CD4-positive, alpha-beta T cell (primary cell): ENCODE data around the gene KCNK13. TPM values are rescaled to one million over a fixed set of nuclear protein-coding genes. Genes with fewer than 3 reads are reported as not detected.

ENCODE experiments used
- ATAC-seq: fragments of 200-7000 bp; cut with Tn5 transposase; one replicate; pipeline ENCODE4 v1.10.0; 2022; ENCODE audit warnings: mild to moderate bottlenecking; ENCODE audit not compliant: poor library complexity
- CTCF ChIA-PET: fragments of 350-600 bp; sonication (Branson Sonifier 250); formaldehyde crosslinking; loops from one replicate; lab custom pipeline; 2021; ENCODE audit warnings: antibody characterized with exemption, inconsistent platforms; lab: Charles Lee
- POLR2A ChIA-PET: fragments of 350-600 bp; sonication (Branson Sonifier 250); formaldehyde crosslinking; loops from one replicate; lab custom pipeline; 2021; ENCODE audit warnings: antibody characterized with exemption, inconsistent platforms; lab: Charles Lee
- DNase-seq, 14 experiments: peaks; one replicate each; pipeline ENCODE4 v3.0.0-alpha.2; 2013 to 2020; ENCODE audit warnings: mixed read lengths in 2 of 14
- H3K27ac ChIP-seq, 2 donors: one replicate each; pipeline versions ENCODE4 v1.5.1 to v1.7.0; 2013; ENCODE audit warnings: low read length in 2 of 2, low read depth in 1 of 2, mild to moderate bottlenecking in 1 of 2
- H3K27me3 ChIP-seq, 2 experiments: 1 replicate in 1 of 2; 2 replicates in 1 of 2; pipeline versions ENCODE4 v1.6.1 to v1.7.0; 2013; ENCODE audit warnings: low read length in 2 of 2, control low read depth in 1 of 2, mild to moderate bottlenecking in 1 of 2, moderate library complexity in 1 of 2; ENCODE audit not compliant: insufficient read depth in 2 of 2, control insufficient read depth in 1 of 2
- H3K36me3 ChIP-seq: one replicate; pipeline ENCODE4 v1.6.1; 2013; ENCODE audit warnings: low read length, control low read depth; ENCODE audit not compliant: insufficient read depth
- H3K4me1 ChIP-seq: one replicate; pipeline ENCODE4 v1.6.1; 2013; ENCODE audit warnings: low read length, control low read depth; ENCODE audit not compliant: insufficient read depth
- H3K4me3 ChIP-seq: one replicate; pipeline ENCODE4 v1.5.1; 2013; ENCODE audit warnings: mild to moderate bottlenecking, low read length, moderate library complexity
- H3K9me3 ChIP-seq, 2 experiments: 1 replicate in 1 of 2; 2 replicates in 1 of 2; pipeline versions ENCODE4 v1.6.1 to v1.7.0; 2013; ENCODE audit warnings: low read length in 2 of 2, mild to moderate bottlenecking in 2 of 2, control low read depth in 1 of 2, moderate library complexity in 1 of 2; ENCODE audit not compliant: control insufficient read depth in 1 of 2, insufficient read depth in 1 of 2
- H3K27ac Mint-ChIP-seq: one replicate; pipeline ENCODE4 v1.8.0; 2020; ENCODE audit warnings: mixed read lengths
- H3K27me3 Mint-ChIP-seq: one replicate; pipeline ENCODE4 v1.8.0; 2021; ENCODE audit warnings: mixed read lengths
- H3K36me3 Mint-ChIP-seq: one replicate; pipeline ENCODE4 v1.8.0; 2021; ENCODE audit warnings: low read depth, mixed read lengths
- H3K4me1 Mint-ChIP-seq: one replicate; pipeline ENCODE4 v1.8.0; 2021; ENCODE audit warnings: low read depth, mixed read lengths
- H3K4me3 Mint-ChIP-seq: one replicate; pipeline ENCODE4 v1.8.0; 2020; ENCODE audit warnings: mild to moderate bottlenecking, mixed read lengths
- H3K9me3 Mint-ChIP-seq: one replicate; pipeline ENCODE4 v1.8.0; 2020; ENCODE audit warnings: mixed read lengths
- CTCF ChIP-seq: fragments of 200-600 bp; IDR thresholded peaks from one replicate; pipeline ENCODE4 v1.8.0; 2022; ENCODE audit warnings: antibody characterized with exemption, mild to moderate bottlenecking
- intact Hi-C, 2 experiments: fragments of 100-400 bp; cut with DNase I in 1 of 2; cut with micrococcal nuclease in 1 of 2; formaldehyde crosslinking; loops; one replicate each; pipeline versions ENCODE4 v1.15.1 to v1.9.0; 2023 to 2025; cut with DNase I, micrococcal nuclease
- total RNA-seq, 174 experiments: library from RNA in 2 of 174; stranded (reverse) in 2 of 174; gene quantifications; one replicate each; pipeline ENCODE4 v1.2.3 and lab custom pipeline; 2021 to 2026

The KCNK13 gene
- total RNA-seq, 2 experiments from 2014 or later: not detected

DNA sequence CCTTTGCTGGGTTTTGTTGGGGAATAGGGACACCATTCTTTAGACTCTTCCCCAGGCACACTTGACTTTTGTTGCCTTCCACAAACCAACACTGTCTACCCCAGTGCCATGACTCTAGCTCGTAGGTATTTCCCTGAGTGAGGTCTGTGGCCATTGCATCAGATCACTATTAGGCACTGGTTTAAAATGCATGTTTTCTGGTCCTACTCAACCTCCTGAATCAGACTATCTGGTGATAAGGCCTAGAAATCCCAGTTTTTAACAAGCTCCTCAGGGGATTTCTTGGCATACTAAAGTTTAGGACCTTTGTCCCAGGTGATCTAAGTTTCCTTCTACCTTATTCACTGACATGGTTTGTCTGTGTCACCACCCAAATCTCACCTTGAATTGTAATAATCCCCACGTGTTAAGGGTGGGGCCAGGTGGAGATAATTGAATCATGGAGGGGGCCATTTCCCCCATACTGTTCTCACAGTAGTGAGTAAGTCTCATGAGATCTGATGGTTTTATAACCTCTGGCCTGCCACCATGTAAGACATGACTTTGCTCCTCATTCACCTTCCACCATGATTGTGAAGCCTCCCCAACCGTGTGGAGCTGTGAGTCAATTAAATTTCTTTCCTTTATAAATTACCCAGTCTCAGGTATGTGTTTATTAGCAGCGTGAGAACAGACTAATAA, 106.8 kb downstream of the KCNK13 start:
- intact Hi-C loops: no loop called here
- Histone ChIP-seq H3K4me3 (no peak overlapping the region), H3K4me1 (no peaks in the 10 kb centered on the region), H3K36me3 (no peaks in the 10 kb centered on the region), H3K27me3 (peaks cover 0 to 8% of the 10 kb centered on the region in 2 experiments), H3K9me3 (no peaks in the 10 kb centered on the region), H3K27ac (no peak overlapping the region)
- ChIA-PET POLR2A (no interaction called here), CTCF (no interaction called here)
- DNase-seq: no peak
- Mint-ChIP-seq H3K36me3 (no peaks in the 10 kb centered on the region), H3K9me3 (no peaks in the 10 kb centered on the region), H3K27me3 (peaks cover 40% of the 10 kb centered on the region), H3K27ac (no peak overlapping the region), H3K4me3 (no peak overlapping the region), H3K4me1 (no peaks in the 10 kb centered on the region)
- no peak for TF ChIP-seq CTCF
- ATAC-seq: no peak

DNA sequence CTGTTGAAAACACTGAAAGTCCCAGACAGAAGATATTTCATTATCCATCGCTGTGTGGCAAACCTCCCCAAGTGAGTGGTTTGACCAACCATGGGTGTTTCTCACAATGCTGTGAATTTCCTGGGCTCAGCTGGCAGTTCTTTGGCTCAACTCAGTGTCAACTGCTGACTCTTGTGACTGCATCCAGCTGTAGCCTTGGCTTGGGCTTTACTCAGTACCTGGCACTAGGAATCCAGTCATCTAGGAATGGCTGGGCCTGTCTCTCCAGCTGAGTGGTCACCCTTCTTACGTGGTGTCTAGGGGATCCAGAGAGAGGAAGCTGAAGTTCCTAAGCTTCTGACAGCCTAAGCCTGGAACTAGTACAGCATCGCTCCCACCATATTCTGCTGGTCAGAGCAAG, 113.8 kb downstream of the KCNK13 start:
- Mint-ChIP-seq H3K9me3 (no peaks in the 10 kb centered on the region), H3K36me3 (no peaks in the 10 kb centered on the region), H3K27ac (no peak overlapping the region), H3K4me3 (no peak overlapping the region), H3K27me3 (peaks cover 26% of the 10 kb centered on the region), H3K4me1 (no peaks in the 10 kb centered on the region)
- Histone ChIP-seq H3K4me3 (no peak overlapping the region), H3K9me3 (no peaks in the 10 kb centered on the region), H3K4me1 (no peaks in the 10 kb centered on the region), H3K27me3 (peaks cover 0 to 5% of the 10 kb centered on the region in 2 experiments), H3K36me3 (no peaks in the 10 kb centered on the region), H3K27ac (no peak overlapping the region)
- TF ChIP-seq CTCF: no peak
- DNase-seq (no peak), ATAC-seq (no peak)
- intact Hi-C loops: no loop called here
- ChIA-PET CTCF (no interaction called here), POLR2A (no interaction called here)

- ChIA-PET CTCF (no interaction called here), POLR2A (no interaction called here)
- no peaks in the 10 kb centered on the region for H3K36me3 ChIP-seq
- no peaks in the 10 kb centered on the region for H3K9me3 Mint-ChIP-seq
- peaks cover 17% of the 10 kb centered on the region for H3K27me3 Mint-ChIP-seq
- intact Hi-C loops: no loop called here
- no peak for DNase-seq
- no peak for ATAC-seq
- no peaks in the 10 kb centered on the region for H3K4me1 Mint-ChIP-seq
- H3K27me3 ChIP-seq: peaks cover 2 to 7% of the 10 kb centered on the region in 2 experiments
- H3K36me3 Mint-ChIP-seq: no peaks in the 10 kb centered on the region
- no peaks in the 10 kb centered on the region for H3K4me1 ChIP-seq
- H3K27ac Mint-ChIP-seq: no peak overlapping the region
- no peak for TF ChIP-seq CTCF
- no peak overlapping the region for H3K4me3 Mint-ChIP-seq
- no peaks in the 10 kb centered on the region for H3K9me3 ChIP-seq
- no peak overlapping the region for H3K27ac ChIP-seq
- H3K4me3 ChIP-seq: no peak overlapping the region
Observed at GRCh38 chr14:90177539-90178189, 115.9 kb downstream of the KCNK13 start.
